Measurements from ENCODE around the gene ZFP36L1. TPM values are rescaled to one million over a fixed set of nuclear protein-coding genes. Genes with fewer than 3 reads are reported as not detected.
A peak's percentile ranks its signal among the peaks of the same experiment; 100 is the strongest.

Gene ZFP36L1
- total and polyA plus RNA-seq, 9 of the 15 experiments (the other 6 are each of a cell fraction or from before 2014, with no cell fraction given) = 1.3 to 26.6 (median 3.7) TPM

DNA sequence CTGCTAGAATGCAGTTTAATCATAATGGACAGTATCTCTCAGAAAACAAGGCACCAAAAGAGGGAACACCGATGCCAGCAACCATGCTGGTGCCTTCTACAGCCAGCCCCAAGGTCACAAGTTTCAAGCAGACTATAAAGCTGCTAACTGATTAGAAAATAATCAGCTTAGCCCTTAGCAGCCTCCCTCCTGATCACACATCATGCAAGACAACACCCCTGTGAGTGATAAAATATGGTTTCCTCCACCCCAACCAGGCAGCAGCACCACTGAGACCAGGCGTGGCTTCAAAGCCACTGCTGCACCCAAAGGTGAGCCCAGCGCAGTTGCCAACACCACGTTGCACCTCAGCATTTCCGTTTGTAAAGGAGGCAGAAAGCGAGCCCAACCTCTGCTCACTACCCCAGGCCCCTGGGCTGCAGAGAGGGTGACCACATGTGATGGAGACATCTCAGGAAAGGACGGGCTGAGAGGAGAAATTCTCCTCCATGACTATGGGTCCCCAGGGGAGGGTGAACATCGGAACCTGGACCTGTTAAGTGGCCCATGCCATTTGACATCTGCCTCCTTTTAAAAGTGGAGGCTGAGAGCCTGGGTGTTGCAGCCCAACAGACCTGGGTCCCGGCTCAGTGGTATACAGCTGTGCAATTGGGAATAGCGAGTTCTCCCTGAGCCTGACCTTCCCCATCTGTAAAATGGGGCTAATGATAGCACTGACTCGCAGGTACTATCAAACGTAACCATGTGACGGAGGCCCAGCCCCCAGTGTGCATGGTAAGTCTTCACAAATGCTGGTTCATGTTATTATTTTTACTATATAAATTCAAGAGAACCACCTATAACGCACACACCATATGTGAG is 11.5 kb downstream of the ZFP36L1 start (continued):
- TF ChIP-seq ZNF407 (IDR thresholded peaks at IDR 0.05; ENCODE audit: low read depth) (no peak), ZNF384 (IDR thresholded peaks at IDR 0.05; ENCODE audit: low read depth, low read length) (no peak), ZNF586 (CRISPR knock-in tag; conservative IDR thresholded peaks at IDR 0.05) (no peak), JUNB (CRISPR knock-in tag; conservative IDR thresholded peaks at IDR 0.05) (no peak), CBX5 (IDR thresholded peaks at IDR 0.05; ENCODE audit: borderline replicate concordance, low read depth) (no peak), ZNF707 (CRISPR knock-in tag; conservative IDR thresholded peaks at IDR 0.05) (no peak), ELF2 (CRISPR knock-in tag; IDR thresholded peaks at IDR 0.05) (no peak), RFX5 (IDR thresholded peaks at IDR 0.05; ENCODE audit: low read depth, low read length) (no peak), TCF3 (CRISPR knock-in tag; IDR thresholded peaks at IDR 0.05) (peak; percentile 45), ZNF23 (CRISPR knock-in tag; IDR thresholded peaks at IDR 0.05) (no peak), OTX1 (CRISPR knock-in tag; IDR thresholded peaks at IDR 0.05) (no peak), PHF8 (IDR thresholded peaks at IDR 0.05; ENCODE audit: borderline replicate concordance, low read length) (0 out of 2 replicates have a peak, but pooled peaks have one; percentile 27), HMG20A (CRISPR knock-in tag; conservative IDR thresholded peaks at IDR 0.05) (no peak), POU5F1 (IDR thresholded peaks at IDR 0.05; ENCODE audit: borderline replicate concordance, low read depth, low read length, partially characterized antibody) (no peak), HNRNPH1 (optimal IDR thresholded peaks at IDR 0.05; ENCODE audit: low read depth, low read length) (no peak), SMAD2 (IDR thresholded peaks at IDR 0.05; ENCODE audit: low read depth, low read length) (no peak)
- TF ChIP-seq, protein P1, sequence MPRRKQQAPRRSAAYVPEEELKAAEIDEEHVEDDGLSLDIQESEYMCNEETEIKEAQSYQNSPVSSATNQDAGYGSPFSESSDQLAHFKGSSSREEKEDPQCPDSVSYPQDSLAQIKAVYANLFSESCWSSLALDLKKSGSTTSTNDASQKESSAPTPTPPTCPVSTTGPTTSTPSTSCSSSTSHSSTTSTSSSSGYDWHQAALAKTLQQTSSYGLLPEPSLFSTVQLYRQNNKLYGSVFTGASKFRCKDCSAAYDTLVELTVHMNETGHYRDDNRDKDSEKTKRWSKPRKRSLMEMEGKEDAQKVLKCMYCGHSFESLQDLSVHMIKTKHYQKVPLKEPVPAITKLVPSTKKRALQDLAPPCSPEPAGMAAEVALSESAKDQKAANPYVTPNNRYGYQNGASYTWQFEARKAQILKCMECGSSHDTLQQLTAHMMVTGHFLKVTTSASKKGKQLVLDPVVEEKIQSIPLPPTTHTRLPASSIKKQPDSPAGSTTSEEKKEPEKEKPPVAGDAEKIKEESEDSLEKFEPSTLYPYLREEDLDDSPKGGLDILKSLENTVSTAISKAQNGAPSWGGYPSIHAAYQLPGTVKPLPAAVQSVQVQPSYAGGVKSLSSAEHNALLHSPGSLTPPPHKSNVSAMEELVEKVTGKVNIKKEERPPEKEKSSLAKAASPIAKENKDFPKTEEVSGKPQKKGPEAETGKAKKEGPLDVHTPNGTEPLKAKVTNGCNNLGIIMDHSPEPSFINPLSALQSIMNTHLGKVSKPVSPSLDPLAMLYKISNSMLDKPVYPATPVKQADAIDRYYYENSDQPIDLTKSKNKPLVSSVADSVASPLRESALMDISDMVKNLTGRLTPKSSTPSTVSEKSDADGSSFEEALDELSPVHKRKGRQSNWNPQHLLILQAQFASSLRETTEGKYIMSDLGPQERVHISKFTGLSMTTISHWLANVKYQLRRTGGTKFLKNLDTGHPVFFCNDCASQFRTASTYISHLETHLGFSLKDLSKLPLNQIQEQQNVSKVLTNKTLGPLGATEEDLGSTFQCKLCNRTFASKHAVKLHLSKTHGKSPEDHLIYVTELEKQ (CRISPR knock-in tag; IDR thresholded peaks at IDR 0.05) = no peak
